ENCODE data around the gene SH3BP4. TPM values are rescaled to one million over a fixed set of nuclear protein-coding genes. Genes with fewer than 3 reads are reported as not detected.

The SH3BP4 gene
- total and polyA plus RNA-seq, 2 of the 13 experiments (the other 11 are each of a cell fraction or from before 2014, with no cell fraction given), result 34.6 to 99.1 TPM

DNA sequence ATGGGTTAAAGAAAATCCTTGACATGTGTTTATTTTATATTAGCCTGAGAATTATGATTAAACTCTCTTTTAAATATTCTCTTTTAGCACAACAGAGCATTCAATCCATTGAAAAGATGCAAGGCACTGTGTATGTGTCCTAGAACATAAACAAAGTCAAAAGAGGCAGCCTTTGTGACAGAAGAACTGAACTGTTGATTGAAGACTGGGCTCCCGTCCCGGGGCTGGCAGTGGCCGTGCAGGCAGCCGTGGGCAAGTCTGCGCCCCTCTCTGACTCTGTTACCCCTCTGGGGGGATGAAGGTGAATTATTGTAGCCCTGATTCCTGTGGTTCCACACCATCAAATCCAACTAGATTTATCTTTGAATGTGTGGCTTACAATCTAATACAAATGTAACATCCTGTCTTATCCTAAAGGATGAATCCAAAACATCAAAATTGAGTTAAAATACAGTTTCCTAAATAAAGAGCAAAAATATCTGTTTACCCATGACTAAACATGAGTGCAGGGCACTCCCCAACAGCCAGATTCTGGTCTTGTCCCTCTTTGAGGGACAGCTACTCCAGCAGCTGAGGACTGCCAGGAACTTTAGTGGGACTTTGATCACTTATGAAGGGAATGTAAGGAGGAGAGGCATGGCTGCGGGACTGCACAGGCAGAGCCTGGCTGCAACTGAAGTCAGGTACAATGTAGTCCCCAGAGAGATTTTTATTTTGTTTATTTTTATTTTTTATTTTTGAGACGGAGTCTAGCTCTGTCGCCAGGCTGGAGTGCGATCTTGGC lies 37.3 kb upstream of the SH3BP4 start (continued):
- TF ChIP-seq, protein P1, sequence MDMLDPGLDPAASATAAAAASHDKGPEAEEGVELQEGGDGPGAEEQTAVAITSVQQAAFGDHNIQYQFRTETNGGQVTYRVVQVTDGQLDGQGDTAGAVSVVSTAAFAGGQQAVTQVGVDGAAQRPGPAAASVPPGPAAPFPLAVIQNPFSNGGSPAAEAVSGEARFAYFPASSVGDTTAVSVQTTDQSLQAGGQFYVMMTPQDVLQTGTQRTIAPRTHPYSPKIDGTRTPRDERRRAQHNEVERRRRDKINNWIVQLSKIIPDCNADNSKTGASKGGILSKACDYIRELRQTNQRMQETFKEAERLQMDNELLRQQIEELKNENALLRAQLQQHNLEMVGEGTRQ (IDR thresholded peaks at IDR 0.05; ENCODE audit: low read depth, low read length), result no peak
- TF ChIP-seq, protein P1 (CRISPR knock-in tag; IDR thresholded peaks at IDR 0.05; ENCODE audit: borderline replicate concordance), result no peak
- TF ChIP-seq HNF4A (CRISPR knock-in tag; IDR thresholded peaks at IDR 0.05), result peak; percentile 54
- TF ChIP-seq MEF2D (CRISPR knock-in tag; IDR thresholded peaks at IDR 0.05), result no peak

DNA sequence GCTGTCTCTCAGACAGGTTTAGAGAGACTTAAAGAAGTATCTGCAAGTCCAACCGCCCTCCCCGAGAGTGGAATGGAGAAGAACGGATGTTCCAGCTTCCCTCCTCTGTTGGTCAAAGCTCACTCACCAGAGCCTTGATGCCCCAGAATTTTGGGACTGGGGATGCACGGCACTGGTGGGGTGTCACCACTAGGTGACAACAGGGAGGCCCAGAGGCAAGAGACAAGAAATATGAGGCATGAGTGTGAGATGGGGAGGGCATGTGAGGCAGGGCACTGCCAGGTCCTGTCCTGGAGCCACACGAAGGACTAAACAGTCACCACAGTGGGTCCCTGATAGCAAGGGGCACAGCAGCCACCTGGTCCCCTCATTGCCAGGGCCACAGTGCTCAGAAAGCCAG lies 35.1 kb upstream of the SH3BP4 start:
- H3K4me2 ChIP-seq (ENCODE audit: low read depth, low read length), result no peak overlapping the region
- H3K9ac ChIP-seq (ENCODE audit: insufficient read depth, low read depth, low read length), result no peak overlapping the region
- peaks cover 0 to 11% of the 10 kb centered on the region in 2 experiments; a peak in 3 of 5 replicates for H3K27me3 ChIP-seq (ENCODE audit: control insufficient read depth in 1 of 2, insufficient read depth in 2 of 2, low read length in 2 of 2)
- DNase-seq (ENCODE audit: low spot score) (no peak), ATAC-seq (peak; percentile 45; the same call in 2 of the 3 replicates), FAIRE-seq (no peak)
- in situ Hi-C loops (cut with HindIII; ENCODE audit: extremely low pct_ligation_motif_present, low pct_unique_long_range_greater_than_20kb), result no loop called here
- intact Hi-C loops (cut with micrococcal nuclease; ENCODE audit: unreplicated experiment), result no loop called here
- BruUV-seq (replicated peaks), result no TSS peak
- no peaks in the 10 kb centered on the region for H3K9me3 ChIP-seq (ENCODE audit: low read length)
- H3K36me3 ChIP-seq (replicated peaks in 1 of 2; ENCODE audit: control insufficient read depth in 1 of 2, insufficient read depth in 2 of 2, low read length in 2 of 2), result no peaks in the 10 kb centered on the region
- POLR2A ChIA-PET, result no interaction called here
- no peak overlapping the region for H2AFZ ChIP-seq (ENCODE audit: low read length)
- no peaks in the 10 kb centered on the region for H3K79me2 ChIP-seq (ENCODE audit: insufficient read depth, low read length)
- H3K4me3 ChIP-seq (replicated peaks in 1 of 3; ENCODE audit: insufficient read depth in 1 of 3, low read depth in 2 of 3, low read length in 3 of 3), result no peak overlapping the region
- TF ChIP-seq, protein P2, sequence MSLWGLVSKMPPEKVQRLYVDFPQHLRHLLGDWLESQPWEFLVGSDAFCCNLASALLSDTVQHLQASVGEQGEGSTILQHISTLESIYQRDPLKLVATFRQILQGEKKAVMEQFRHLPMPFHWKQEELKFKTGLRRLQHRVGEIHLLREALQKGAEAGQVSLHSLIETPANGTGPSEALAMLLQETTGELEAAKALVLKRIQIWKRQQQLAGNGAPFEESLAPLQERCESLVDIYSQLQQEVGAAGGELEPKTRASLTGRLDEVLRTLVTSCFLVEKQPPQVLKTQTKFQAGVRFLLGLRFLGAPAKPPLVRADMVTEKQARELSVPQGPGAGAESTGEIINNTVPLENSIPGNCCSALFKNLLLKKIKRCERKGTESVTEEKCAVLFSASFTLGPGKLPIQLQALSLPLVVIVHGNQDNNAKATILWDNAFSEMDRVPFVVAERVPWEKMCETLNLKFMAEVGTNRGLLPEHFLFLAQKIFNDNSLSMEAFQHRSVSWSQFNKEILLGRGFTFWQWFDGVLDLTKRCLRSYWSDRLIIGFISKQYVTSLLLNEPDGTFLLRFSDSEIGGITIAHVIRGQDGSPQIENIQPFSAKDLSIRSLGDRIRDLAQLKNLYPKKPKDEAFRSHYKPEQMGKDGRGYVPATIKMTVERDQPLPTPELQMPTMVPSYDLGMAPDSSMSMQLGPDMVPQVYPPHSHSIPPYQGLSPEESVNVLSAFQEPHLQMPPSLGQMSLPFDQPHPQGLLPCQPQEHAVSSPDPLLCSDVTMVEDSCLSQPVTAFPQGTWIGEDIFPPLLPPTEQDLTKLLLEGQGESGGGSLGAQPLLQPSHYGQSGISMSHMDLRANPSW (CRISPR knock-in tag; IDR thresholded peaks at IDR 0.05; ENCODE audit: borderline replicate concordance), result no peak
- TF ChIP-seq, protein P3, sequence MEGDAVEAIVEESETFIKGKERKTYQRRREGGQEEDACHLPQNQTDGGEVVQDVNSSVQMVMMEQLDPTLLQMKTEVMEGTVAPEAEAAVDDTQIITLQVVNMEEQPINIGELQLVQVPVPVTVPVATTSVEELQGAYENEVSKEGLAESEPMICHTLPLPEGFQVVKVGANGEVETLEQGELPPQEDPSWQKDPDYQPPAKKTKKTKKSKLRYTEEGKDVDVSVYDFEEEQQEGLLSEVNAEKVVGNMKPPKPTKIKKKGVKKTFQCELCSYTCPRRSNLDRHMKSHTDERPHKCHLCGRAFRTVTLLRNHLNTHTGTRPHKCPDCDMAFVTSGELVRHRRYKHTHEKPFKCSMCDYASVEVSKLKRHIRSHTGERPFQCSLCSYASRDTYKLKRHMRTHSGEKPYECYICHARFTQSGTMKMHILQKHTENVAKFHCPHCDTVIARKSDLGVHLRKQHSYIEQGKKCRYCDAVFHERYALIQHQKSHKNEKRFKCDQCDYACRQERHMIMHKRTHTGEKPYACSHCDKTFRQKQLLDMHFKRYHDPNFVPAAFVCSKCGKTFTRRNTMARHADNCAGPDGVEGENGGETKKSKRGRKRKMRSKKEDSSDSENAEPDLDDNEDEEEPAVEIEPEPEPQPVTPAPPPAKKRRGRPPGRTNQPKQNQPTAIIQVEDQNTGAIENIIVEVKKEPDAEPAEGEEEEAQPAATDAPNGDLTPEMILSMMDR (CRISPR knock-in tag; IDR thresholded peaks at IDR 0.05), result peak; percentile 31; the same call in 1 of the 2 replicates
- peak; percentile 30; the same call in 1 of the 2 replicates for TF ChIP-seq SMC3 (IDR thresholded peaks at IDR 0.05; ENCODE audit: low read length)
- peaks cover 41% of the 10 kb centered on the region for H3K4me1 ChIP-seq (ENCODE audit: insufficient read depth, low read length)
- no peak overlapping the region for H3K27ac ChIP-seq (ENCODE audit: extremely low read length, insufficient read depth, low read length)
- CTCF ChIA-PET (ENCODE audit: low intra/inter-chr PET ratio, low total read pairs), result no interaction called here
- WGBS (ENCODE audit: low lambda C conversion rate), result 79% methylated on average over 5 of the region's 5 CpGs
- H4K20me1 ChIP-seq (ENCODE audit: insufficient read depth, low read length), result no peaks in the 10 kb centered on the region

Data from HepG2 (cell line).